ENCODE measurements around the gene TIFAB.
A peak's percentile ranks its signal among the peaks of the same experiment; 100 is the strongest.

The TIFAB gene

DNA sequence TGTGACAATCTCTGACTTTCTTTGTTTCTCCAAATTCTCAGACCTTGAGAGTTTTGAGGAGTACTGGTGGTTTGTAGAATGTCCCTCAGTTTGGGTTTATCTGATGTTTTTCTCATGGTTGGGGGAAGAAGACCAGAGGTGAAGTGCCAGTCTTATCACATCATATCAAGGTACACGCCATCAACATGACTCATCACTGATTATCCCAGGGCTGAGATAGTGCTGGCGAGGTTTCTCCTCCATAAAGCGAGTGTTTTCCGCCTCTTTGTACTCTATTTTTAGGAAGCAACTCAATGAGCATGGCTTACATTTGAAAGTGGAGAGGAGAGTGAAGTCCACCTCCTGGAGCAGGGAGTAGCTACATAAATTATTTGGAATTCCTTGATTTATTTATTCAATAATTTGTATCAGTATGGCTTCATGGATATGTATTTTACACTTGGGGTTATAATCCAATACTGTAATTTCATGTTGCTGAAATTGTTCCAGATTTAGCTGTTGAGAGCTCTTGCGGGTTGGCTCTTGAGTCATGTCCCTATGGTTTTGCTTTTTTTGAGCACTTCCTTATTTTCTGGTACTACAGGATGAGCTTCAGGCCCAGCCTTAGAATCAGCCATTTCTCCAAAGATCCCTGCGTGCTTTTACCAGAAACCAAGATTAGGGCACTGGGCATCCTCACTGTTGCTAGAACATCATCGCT is 28.9 kb downstream of the TIFAB start:
- no peak for DNase-seq (ENCODE audit: low read depth)

DNA sequence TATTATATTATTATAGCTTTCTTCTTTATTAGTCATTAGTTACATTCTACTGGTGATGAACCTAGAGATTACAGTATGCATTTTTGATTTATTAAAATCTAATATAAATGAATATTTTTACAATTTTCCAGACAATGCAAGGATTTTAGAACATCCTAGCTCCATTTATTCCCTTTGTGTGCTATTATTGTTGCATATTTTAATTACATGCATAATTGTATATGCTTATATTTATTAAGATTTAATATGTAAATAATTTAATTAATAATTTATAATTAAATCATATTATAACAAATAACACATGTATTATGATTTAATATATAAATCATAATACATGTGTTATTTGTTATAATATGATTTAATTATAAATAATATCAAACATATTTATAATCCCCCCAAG is 29.7 kb downstream of the TIFAB start:
- DNase-seq (ENCODE audit: low read depth): no peak

DNA sequence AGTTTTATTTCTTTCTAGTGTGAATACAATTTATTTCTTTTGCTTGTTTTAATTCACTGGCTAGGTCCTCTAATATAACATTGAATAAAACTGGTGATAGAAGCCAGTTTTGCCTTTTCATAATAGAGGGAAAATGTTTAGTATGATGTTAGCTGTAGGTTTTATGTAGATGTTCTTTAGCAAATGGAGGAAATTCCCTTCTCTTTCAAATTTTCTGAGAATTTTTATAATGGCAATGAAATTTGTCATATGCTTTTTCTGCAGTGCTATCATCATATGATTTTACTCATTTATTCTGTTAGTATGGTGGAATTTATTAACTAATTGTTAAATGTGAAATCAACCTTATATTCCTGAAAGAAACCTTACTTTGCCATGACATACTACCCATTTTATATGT is 35.1 kb downstream of the TIFAB start:
- DNase-seq (ENCODE audit: low read depth): no peak

DNA sequence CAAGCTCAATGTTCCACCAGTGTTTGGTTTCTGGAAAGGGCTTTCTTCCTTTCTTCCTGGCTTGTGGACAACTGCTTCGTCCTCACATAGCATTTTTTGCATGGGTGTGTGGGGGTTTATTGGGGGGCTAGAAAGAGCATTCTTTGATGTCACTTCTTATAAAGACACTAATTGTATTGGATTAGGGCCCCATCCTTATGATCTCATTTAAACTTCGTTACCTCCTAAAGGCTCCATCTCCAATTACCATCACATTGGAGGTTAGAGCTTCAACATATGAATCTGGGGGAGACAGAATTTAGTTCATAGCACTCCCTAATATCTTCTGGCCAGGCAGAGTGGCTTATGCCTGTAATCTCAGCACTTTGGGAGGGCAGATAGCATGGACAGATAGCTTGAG is 47.1 kb downstream of the TIFAB start:
- no peak for DNase-seq (ENCODE audit: low read depth)

DNA sequence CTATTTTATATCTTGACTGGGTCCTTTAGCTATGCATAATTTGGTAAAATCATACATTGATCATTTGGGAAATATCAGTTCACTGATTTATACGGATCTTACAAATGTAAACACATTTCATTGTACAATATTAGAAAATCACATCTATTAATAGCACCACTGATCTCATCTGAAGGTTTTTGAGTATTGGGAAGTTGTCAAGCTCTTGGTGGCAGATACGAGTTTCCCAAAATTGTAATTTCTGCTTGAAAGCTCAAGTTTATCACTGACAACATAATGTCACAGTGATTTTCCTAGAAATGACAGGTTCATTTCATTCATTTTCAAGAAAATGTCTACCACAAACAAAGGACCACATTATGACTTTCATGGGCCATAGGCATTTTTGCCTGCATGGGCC is 50.1 kb downstream of the TIFAB start:
- no peak for DNase-seq (ENCODE audit: low read depth)

DNA sequence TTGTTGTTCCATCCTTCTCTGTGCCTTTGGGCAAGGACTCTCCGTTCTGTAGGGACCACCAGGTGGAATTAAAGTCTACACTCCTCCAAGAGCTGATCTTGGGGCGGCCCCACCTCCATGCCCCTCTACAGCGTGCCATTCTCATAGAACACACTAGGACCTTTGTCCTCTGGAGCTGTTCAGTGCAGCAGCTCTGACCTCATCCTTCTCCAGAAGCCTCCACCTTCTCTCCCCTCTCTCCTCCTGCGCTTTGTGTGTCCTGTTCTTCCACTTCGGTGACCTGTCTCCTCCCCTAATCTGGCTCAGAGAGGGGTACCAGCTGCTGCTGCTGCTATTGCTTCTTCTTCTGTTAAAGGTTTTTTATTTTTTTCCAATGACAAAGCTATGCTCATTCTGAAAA is 51.3 kb downstream of the TIFAB start:
- DNase-seq (ENCODE audit: low read depth): no peak

DNA sequence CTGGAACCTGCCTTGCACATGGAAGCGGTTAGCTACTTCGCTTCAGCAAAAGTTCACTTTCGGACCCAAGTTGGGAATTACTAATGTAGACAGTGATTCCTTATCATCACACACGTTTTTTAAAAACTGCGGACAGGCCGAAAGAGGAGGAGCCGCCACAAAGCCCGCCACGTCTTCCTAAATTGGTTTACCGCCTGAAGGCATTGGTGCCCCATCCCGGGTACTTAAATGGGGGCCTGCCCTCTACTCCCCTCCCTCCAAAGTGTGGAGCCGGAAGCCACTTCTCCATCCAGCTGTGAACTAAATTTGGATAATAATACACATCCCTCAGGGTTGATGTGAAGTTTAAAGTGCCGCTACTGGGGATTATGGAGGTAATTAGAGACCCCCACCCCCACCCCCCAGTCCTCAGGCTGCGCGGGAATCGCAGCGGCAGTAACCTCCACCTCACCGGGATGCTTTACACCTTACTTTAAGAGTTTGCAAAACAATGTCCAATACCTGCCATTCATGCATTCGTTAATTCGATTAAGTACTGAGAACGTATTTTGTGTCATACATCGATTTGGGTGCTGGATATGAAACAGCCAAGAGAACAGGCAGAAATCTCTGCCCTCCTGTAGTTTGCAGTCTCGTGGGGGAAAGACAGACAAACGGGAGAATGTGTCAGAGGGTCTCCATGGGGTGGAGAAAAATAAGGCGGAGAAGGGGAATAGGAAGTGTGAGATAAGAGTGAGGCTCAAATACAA is 52.2 kb downstream of the TIFAB start:
- no peak for DNase-seq (ENCODE audit: low read depth)

DNA sequence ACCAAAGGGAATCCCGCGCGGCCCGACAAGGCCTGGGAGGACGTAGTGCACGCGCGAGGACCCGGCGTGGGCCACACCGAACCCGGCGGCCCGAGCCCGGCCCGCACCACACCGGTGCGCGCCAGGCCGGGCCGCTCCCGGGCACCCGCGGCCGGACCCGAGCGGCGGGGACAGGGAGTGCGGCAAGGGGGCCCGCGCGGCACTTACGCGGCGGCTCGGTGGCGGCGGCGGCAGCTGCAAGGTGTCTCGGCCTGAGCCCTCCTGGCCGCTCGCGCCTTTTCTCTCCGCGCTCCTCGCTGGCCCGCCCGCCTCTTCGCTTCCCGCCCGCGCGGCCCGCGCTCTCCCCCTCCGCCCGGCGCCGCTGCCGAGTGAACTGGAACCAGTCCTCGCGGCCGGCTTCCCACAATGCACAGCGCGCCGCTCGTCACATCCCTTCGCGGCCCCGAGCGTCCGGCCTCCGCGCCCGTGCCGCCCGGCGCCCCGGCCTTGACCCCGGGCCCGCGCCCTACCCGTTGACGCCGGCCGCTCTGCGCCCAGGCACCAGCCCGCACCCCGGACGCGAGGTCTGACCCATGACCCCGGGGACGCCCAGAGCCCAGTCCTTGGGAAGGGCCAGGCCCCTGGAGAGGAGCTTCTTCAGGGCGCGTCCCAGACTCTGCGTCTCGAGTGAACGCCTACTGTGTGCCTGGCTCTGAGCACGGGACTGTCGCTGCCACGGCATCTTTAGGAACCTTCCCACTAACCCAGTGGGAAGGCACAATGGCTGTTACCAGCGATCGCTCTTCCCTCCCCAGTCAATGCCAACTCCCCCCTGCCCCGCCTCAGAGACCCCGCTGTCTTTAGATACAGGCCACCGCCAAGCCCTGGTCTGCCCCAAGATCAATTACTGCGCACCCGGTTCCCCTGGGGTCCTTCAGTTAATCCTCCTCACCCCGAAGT is 53.0 kb downstream of the TIFAB start, which contains the start of gene MACROH2A1:
Gene MACROH2A1, minus strand, starts transcription at position 377 of the 939 bp plus-strand sequence. CDS start 10,138 bp downstream, outside the sequence.
- DNase-seq (ENCODE audit: low read depth): peak; percentile 70

DNA sequence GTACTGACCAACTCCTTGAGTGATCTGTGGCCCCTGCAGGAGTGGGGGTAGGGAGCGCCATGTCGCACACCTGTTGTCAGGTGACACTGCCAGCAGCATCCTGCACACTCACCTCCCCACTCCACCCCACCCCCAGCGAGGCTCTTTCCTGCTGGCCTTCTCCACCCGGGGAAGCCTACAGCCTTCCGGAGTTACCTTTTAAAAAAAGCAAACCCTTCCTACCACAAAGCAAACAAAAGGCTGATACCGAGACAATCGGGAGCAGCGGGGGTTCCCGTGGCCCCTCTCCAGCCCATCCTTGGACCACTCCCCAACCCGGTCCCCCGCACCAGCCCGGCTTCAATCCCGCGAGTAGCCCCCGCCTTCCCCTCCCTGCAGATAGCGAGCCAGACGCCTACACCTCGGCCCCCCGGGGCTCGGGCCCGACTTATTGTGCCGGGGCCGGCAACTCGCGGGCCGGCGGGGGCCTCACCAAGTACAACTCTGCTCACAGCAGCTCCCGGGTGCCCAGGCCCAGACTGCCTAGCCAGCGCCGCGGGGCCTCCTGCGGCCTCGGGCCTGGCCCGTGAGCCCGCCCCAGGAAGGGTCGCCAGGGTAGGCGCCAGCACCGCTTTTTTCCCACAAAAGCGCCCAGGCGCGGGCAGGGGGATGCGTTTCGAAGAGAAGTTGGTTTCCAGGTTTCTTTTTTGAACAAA is 53.8 kb downstream of the TIFAB start:
- DNase-seq (ENCODE audit: low read depth): no peak
